Measurements from ENCODE around the gene HIGD2A.

DNA sequence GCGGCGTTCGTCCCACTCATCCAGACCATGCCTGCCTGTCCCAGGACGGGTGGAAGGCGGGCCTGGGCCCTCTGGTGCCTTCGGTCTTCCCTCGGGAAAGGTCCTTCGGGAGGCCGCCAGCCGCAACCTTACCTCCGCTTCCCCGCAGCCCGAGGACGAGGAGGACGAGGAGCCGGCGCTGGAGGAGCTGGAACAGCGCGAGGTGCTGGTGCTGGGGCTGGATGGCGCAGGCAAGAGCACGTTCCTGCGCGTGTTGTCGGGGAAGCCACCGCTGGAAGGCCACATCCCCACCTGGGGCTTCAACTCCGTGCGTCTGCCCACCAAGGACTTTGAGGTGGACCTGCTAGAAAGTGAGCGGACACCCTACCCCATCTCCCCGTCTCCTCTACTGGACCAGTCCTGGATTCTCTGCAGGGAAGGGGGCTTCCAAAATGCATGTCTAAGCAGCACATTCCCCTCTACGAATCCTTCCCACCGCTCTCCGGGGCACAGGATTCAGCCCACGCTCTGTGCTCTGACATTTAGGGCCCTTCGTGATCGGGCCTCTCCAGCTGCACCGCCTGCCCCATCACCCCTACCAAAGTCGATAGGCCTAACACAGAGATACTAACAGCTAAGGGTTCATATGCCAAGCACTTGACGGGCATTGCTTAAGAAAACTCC is 22.2 kb upstream of the HIGD2A start:
- TF ChIP-seq, protein P1, sequence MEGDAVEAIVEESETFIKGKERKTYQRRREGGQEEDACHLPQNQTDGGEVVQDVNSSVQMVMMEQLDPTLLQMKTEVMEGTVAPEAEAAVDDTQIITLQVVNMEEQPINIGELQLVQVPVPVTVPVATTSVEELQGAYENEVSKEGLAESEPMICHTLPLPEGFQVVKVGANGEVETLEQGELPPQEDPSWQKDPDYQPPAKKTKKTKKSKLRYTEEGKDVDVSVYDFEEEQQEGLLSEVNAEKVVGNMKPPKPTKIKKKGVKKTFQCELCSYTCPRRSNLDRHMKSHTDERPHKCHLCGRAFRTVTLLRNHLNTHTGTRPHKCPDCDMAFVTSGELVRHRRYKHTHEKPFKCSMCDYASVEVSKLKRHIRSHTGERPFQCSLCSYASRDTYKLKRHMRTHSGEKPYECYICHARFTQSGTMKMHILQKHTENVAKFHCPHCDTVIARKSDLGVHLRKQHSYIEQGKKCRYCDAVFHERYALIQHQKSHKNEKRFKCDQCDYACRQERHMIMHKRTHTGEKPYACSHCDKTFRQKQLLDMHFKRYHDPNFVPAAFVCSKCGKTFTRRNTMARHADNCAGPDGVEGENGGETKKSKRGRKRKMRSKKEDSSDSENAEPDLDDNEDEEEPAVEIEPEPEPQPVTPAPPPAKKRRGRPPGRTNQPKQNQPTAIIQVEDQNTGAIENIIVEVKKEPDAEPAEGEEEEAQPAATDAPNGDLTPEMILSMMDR (IDR thresholded peaks at IDR 0.05), result no peak
- TF ChIP-seq POLR2A (IDR thresholded peaks at IDR 0.05), result no peak
